IMR-90 (cell line): ENCODE measurements around the gene SLC25A30.

Experiments
- BHLHE40 ChIP-seq: fragments of 150-350 bp; IDR thresholded peaks from 2 replicates; pipeline ENCODE4 v1.6.1; 2016; ENCODE audit warnings: mild to moderate bottlenecking, low read depth, low read length
- MAFK ChIP-seq: IDR thresholded peaks from 2 replicates; pipeline ENCODE4 v1.6.1; 2012; ENCODE audit warnings: low read depth, low read length, improper control_type of control experiment
- MXI1 ChIP-seq: IDR thresholded peaks from 2 replicates; pipeline ENCODE4 v1.6.1; 2012; ENCODE audit warnings: low read depth, mild to moderate bottlenecking, low read length, moderate library complexity, borderline replicate concordance
- POLR2A ChIP-seq: IDR thresholded peaks from 2 replicates; pipeline ENCODE4 v1.6.1; 2012; ENCODE audit warnings: mild to moderate bottlenecking, low read depth, low read length
- TF ChIP-seq, protein P1 (sequence below): conservative IDR thresholded peaks from 2 replicates; pipeline ENCODE4 v1.5.1; 2012; ENCODE audit warnings: mild to moderate bottlenecking, low read depth, low read length, improper control_type of control experiment

DNA sequence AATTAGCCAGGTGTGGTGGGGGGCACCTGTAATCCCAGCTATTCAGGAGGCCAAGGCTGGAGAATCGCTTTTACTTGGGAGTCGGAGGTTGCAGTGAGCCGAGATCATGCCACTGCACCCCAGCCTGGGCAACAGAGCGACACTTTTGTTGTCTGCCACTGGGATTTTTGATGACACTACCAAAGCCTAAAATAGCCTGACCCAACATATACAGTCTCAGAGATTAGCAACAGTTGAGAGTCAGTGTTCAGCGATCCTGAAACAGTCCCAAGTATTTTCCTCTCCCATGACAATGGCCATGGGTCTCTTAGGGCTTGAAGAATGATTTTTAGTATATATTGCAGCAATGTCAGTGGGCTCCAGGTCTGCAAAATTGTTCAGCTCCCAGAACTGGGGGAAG is 32.9 kb downstream of the SLC25A30 start:
- TF ChIP-seq BHLHE40 (no peak), POLR2A (no peak), MAFK (no peak), MXI1 (no peak)
- TF ChIP-seq, protein P1, sequence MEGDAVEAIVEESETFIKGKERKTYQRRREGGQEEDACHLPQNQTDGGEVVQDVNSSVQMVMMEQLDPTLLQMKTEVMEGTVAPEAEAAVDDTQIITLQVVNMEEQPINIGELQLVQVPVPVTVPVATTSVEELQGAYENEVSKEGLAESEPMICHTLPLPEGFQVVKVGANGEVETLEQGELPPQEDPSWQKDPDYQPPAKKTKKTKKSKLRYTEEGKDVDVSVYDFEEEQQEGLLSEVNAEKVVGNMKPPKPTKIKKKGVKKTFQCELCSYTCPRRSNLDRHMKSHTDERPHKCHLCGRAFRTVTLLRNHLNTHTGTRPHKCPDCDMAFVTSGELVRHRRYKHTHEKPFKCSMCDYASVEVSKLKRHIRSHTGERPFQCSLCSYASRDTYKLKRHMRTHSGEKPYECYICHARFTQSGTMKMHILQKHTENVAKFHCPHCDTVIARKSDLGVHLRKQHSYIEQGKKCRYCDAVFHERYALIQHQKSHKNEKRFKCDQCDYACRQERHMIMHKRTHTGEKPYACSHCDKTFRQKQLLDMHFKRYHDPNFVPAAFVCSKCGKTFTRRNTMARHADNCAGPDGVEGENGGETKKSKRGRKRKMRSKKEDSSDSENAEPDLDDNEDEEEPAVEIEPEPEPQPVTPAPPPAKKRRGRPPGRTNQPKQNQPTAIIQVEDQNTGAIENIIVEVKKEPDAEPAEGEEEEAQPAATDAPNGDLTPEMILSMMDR = no peak
